ENCODE data around the gene GALT.
A peak's percentile ranks its signal among the peaks of the same experiment; 100 is the strongest.
"Not testable (repeated sequence)": the region's sequence is repeated elsewhere in the genome, so short reads cannot be mapped to it uniquely, and the experiment has no call there.

The GALT gene

GRCh38 chr9:34624475-34625185, 21.8 kb upstream of the GALT start:
- DNase-seq (ENCODE audit: extremely low spot score, insufficient read length, low read depth): no peak
- FAIRE-seq: no peak

GRCh38 chr9:34625186-34625486, 21.3 kb upstream of the GALT start:
- DNase-seq (ENCODE audit: extremely low spot score, insufficient read length, low read depth): no peak
- no peak for FAIRE-seq

GRCh38 chr9:34627716-34628655, 18.5 kb upstream of the GALT start:
- no peak for FAIRE-seq
- DNase-seq (ENCODE audit: extremely low spot score, insufficient read length, low read depth): no peak

- FAIRE-seq: peak; percentile 5
- no peak for DNase-seq (ENCODE audit: extremely low spot score, insufficient read length, low read depth)
Observed at GRCh38 chr9:34628656-34629490, 17.6 kb upstream of the GALT start, which contains the start of gene ARID3C. TSS of gene ARID3C (minus strand) at chr9:34629066. CDS start at chr9:34628014, 1,052 bp downstream.

GRCh38 chr9:34629491-34629808, 17.0 kb upstream of the GALT start:
- DNase-seq (ENCODE audit: extremely low spot score, insufficient read length, low read depth) (no peak), FAIRE-seq (no peak)

- DNase-seq (ENCODE audit: extremely low spot score, insufficient read length, low read depth): no peak
- FAIRE-seq: no peak
Observed at GRCh38 chr9:34630402-34631154, 15.9 kb upstream of the GALT start.

- DNase-seq (ENCODE audit: extremely low spot score, insufficient read length, low read depth) (no peak), FAIRE-seq (no peak)
Observed at GRCh38 chr9:34633166-34633565, 13.3 kb upstream of the GALT start.

GRCh38 chr9:34633851-34634550, 12.5 kb upstream of the GALT start:
- peak; percentile 88 for FAIRE-seq
- DNase-seq (ENCODE audit: extremely low spot score, insufficient read length, low read depth): no peak

- no peak for DNase-seq (ENCODE audit: extremely low spot score, insufficient read length, low read depth)
- FAIRE-seq: no peak
Observed at GRCh38 chr9:34634551-34635248, 11.8 kb upstream of the GALT start.

- no peak for FAIRE-seq
Observed at GRCh38 chr9:34635556-34635955, 10.9 kb upstream of the GALT start.

GRCh38 chr9:34636791-34637355, 9.6 kb upstream of the GALT start:
- DNase-seq (ENCODE audit: extremely low spot score, insufficient read length, low read depth): no peak
- no peak for FAIRE-seq

More at GRCh38 chr9:34635556-34635955, 10.9 kb upstream of the GALT start:
- DNase-seq (ENCODE audit: extremely low spot score, insufficient read length, low read depth): no peak

- DNase-seq (ENCODE audit: extremely low spot score, insufficient read length, low read depth) (peak; percentile 83), FAIRE-seq (peak; percentile 86)
Observed at GRCh38 chr9:34637356-34638137, 8.9 kb upstream of the GALT start, which contains the start of gene SIGMAR1. TSS of gene SIGMAR1 (minus strand) at chr9:34637787. CDS start at chr9:34637697, 90 bp downstream.

- no peak for DNase-seq (ENCODE audit: extremely low spot score, insufficient read length, low read depth)
- FAIRE-seq: no peak
Observed at GRCh38 chr9:34638138-34638445, 8.4 kb upstream of the GALT start.

- not testable (repeated sequence) for DNase-seq (ENCODE audit: extremely low spot score, insufficient read length, low read depth); FAIRE-seq
Observed at GRCh38 chr9:34639322-34639721, 7.2 kb upstream of the GALT start.

GRCh38 chr9:34642679-34643078, 3.8 kb upstream of the GALT start:
- DNase-seq (ENCODE audit: extremely low spot score, insufficient read length, low read depth) (no peak), FAIRE-seq (no peak)

GRCh38 chr9:34644766-34645314, 1.6 kb upstream of the GALT start:
- no peak for FAIRE-seq
- DNase-seq (ENCODE audit: extremely low spot score, insufficient read length, low read depth): no peak

GRCh38 chr9:34647084-34647403, 569 bp downstream of the GALT start:
- DNase-seq (ENCODE audit: extremely low spot score, insufficient read length, low read depth): no peak
- FAIRE-seq: no peak

All from GM18507 (cell line).